ENCODE measurements around the gene LHFPL3.

DNA sequence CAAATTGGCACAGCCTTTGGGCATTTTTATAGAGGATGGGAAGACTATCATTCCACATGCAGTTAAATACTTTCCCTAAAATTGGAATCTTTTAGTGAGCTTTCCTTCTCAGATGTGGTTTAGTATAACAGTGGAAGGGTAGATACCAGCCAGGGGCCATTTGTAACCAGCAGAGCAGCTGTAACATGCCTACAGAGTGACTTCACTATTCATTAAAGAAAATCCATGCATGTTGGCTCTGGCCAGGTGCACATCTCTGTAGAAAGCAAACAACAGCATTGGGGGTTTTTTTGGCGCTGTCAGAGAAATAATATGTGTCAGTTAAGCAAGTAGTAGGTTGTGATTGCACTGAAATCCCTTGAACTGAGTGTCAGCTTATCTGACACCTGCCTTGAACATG, 115.6 kb downstream of the LHFPL3 start:
- TF ChIP-seq POLR2AphosphoS5 (IDR thresholded peaks at IDR 0.05; ENCODE audit: low read depth) (no peak), CTCF (IDR thresholded peaks at IDR 0.05; ENCODE audit: insufficient read depth, low read length) (no peak), GABPA (IDR thresholded peaks at IDR 0.05; ENCODE audit: low read depth) (no peak)
